Effector memory CD4-positive, alpha-beta T cell (primary cell): ENCODE measurements around the gene P3H2.

Experiments
- DNase-seq, 3 donors: peaks; one replicate each; pipeline ENCODE4 v3.0.0-alpha.2; 2020
- H3K27ac ChIP-seq: 2 replicates; pipeline ENCODE4 v1.7.0; 2013; ENCODE audit warnings: mild to moderate bottlenecking, low read length, moderate library complexity; ENCODE audit not compliant: insufficient read depth, poor library complexity, severe bottlenecking
- H3K27me3 ChIP-seq: replicated peaks from 2 replicates; pipeline ENCODE4 v1.7.0; 2013; ENCODE audit warnings: mild to moderate bottlenecking, low read length; ENCODE audit not compliant: insufficient read depth, control insufficient read depth, poor library complexity, severe bottlenecking
- H3K36me3 ChIP-seq: 2 replicates; pipeline ENCODE4 v1.7.0; 2013; ENCODE audit warnings: mild to moderate bottlenecking, low read length, moderate library complexity; ENCODE audit not compliant: control insufficient read depth, insufficient read depth
- H3K4me1 ChIP-seq: 2 replicates; pipeline ENCODE4 v1.7.0; 2013; ENCODE audit warnings: low read length, mild to moderate bottlenecking; ENCODE audit not compliant: control insufficient read depth, insufficient read depth, poor library complexity, severe bottlenecking
- H3K4me3 ChIP-seq: 2 replicates; pipeline ENCODE4 v1.7.0; 2013; ENCODE audit warnings: low read length, low read depth, mild to moderate bottlenecking; ENCODE audit not compliant: insufficient read depth, poor library complexity, severe bottlenecking
- H3K9me3 ChIP-seq: 2 replicates; pipeline ENCODE4 v1.7.0; 2013; ENCODE audit warnings: mild to moderate bottlenecking, low read length, moderate library complexity; ENCODE audit not compliant: control insufficient read depth

The P3H2 gene

DNA sequence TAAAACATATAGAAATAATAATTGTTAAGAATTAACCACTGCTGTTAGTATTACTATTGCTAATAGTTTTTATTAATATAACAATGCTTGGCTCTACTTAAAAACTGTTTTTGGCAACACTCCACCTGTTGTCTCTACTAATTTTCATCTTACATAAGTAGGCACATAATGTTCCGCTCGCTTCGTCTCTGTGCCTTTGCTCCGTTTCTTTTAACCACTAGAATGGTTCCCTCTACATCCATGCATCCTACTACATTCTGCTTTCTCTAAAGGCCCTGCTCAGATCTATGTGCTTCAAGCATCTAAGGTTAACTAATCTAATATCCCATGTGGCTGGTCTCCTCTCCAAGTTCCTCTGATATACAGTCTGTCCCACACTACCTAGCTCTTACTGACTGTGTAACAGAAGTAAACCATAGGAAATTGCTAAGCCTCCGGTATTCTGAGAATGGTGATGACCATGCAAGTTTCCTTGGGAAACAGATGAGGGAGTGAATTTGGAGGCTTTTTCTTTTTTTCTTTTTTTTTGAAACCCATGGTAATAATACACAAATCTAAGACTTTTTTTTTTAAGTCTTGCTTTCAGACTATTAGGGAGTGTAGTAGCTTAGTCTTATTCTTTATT lies 138.3 kb downstream of the P3H2 start:
- H3K27ac ChIP-seq: no peak overlapping the region
- no peaks in the 10 kb centered on the region for H3K36me3 ChIP-seq
- H3K27me3 ChIP-seq: no peaks in the 10 kb centered on the region

DNA sequence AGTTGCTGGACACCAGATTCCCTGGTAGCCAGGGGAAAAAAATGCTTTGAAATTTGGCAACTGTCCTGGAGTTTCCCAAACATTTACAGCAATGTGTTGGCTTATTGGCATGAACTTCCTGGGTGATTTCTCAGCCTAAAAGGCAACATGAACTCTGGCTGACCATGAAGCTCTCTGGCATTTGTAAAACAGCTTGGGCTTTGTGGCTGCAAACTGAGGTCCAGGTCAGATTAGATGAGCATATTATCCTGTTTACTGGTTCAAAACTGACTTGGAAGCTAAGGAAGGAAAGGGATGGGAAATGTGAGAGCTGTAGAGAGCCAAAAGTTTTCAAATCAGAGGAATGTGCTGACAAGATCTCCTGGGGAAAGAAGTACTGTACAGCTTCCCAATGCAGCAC lies 139.0 kb downstream of the P3H2 start:
- no peaks in the 10 kb centered on the region for H3K27me3 ChIP-seq
- no peak overlapping the region for H3K4me3 ChIP-seq
- H3K36me3 ChIP-seq: no peaks in the 10 kb centered on the region
- H3K27ac ChIP-seq: no peak overlapping the region
- H3K4me1 ChIP-seq: no peaks in the 10 kb centered on the region
- no peaks in the 10 kb centered on the region for H3K9me3 ChIP-seq
- no peak for DNase-seq

More for the DNA sequence above, 138.3 kb downstream of the P3H2 start:
- no peak for DNase-seq
- no peak overlapping the region for H3K4me3 ChIP-seq
- no peaks in the 10 kb centered on the region for H3K4me1 ChIP-seq
- no peaks in the 10 kb centered on the region for H3K9me3 ChIP-seq

- no peak overlapping the region for H3K27ac ChIP-seq
- H3K9me3 ChIP-seq: no peaks in the 10 kb centered on the region
- DNase-seq: no peak
- no peaks in the 10 kb centered on the region for H3K36me3 ChIP-seq
- H3K4me3 ChIP-seq: no peak overlapping the region
- no peaks in the 10 kb centered on the region for H3K4me1 ChIP-seq
- H3K27me3 ChIP-seq: no peaks in the 10 kb centered on the region
These were observed 141.9 kb downstream of the P3H2 start for GRCh38 chr3:189978753-189979152.

- Histone ChIP-seq H3K27me3 (no peaks in the 10 kb centered on the region), H3K9me3 (no peaks in the 10 kb centered on the region), H3K36me3 (no peaks in the 10 kb centered on the region), H3K4me3 (no peak overlapping the region), H3K4me1 (no peaks in the 10 kb centered on the region), H3K27ac (no peak overlapping the region)
- no peak for DNase-seq
These were observed 143.5 kb downstream of the P3H2 start for GRCh38 chr3:189977174-189977573.

- Histone ChIP-seq H3K36me3 (no peaks in the 10 kb centered on the region), H3K4me1 (no peaks in the 10 kb centered on the region), H3K9me3 (no peaks in the 10 kb centered on the region), H3K27ac (no peak overlapping the region), H3K4me3 (no peak overlapping the region), H3K27me3 (no peaks in the 10 kb centered on the region)
- no peak for DNase-seq
These were observed 145.2 kb downstream of the P3H2 start for GRCh38 chr3:189975391-189975990.

- Histone ChIP-seq H3K27ac (no peak overlapping the region), H3K4me1 (no peaks in the 10 kb centered on the region), H3K36me3 (no peaks in the 10 kb centered on the region), H3K4me3 (no peak overlapping the region), H3K9me3 (no peaks in the 10 kb centered on the region), H3K27me3 (no peaks in the 10 kb centered on the region)
- DNase-seq: no peak
These were observed 146.3 kb downstream of the P3H2 start for GRCh38 chr3:189974359-189974758.

DNA sequence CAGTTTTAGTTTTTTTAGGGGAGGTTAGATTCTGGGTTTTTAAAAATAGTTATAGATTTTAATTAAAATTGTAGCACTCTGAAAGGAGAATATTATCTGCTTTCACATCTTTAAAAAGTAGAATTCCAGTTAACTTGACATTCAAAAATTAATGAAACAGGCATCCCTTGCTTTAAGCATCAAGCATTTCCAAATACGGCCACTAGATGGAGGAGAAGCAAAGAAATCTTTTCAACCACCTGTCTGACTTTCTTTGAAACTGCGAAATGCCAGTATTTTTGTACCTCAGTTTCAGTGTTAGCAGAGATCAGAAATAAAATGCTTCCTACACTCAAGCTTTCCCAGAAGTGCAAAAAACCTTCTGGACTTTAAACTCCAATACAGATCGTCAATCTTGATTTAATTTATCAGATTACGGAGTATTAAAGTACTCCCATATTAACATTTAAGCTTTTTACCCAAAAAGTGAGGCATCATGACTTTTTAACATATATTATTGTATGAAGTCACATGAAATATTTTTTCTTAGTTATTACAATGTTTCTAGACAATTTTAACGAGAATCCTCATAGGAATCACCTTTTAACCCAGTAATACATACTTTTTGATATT lies 153.3 kb downstream of the P3H2 start:
- Histone ChIP-seq H3K4me3 (no peak overlapping the region), H3K27ac (no peak overlapping the region), H3K27me3 (no peaks in the 10 kb centered on the region), H3K9me3 (no peaks in the 10 kb centered on the region), H3K4me1 (no peaks in the 10 kb centered on the region), H3K36me3 (no peaks in the 10 kb centered on the region)
- no peak for DNase-seq

- Histone ChIP-seq H3K27me3 (no peaks in the 10 kb centered on the region), H3K4me1 (no peaks in the 10 kb centered on the region), H3K9me3 (no peaks in the 10 kb centered on the region), H3K36me3 (no peaks in the 10 kb centered on the region), H3K27ac (no peak overlapping the region), H3K4me3 (no peak overlapping the region)
- no peak for DNase-seq
These were observed 153.9 kb downstream of the P3H2 start for GRCh38 chr3:189966843-189967242.

GRCh38 chr3:189964623-189965332 lies 155.9 kb downstream of the P3H2 start:
- Histone ChIP-seq H3K4me1 (no peaks in the 10 kb centered on the region), H3K36me3 (no peaks in the 10 kb centered on the region), H3K27ac (no peak overlapping the region), H3K27me3 (no peaks in the 10 kb centered on the region), H3K4me3 (no peak overlapping the region), H3K9me3 (no peaks in the 10 kb centered on the region)
- DNase-seq: no peak

DNA sequence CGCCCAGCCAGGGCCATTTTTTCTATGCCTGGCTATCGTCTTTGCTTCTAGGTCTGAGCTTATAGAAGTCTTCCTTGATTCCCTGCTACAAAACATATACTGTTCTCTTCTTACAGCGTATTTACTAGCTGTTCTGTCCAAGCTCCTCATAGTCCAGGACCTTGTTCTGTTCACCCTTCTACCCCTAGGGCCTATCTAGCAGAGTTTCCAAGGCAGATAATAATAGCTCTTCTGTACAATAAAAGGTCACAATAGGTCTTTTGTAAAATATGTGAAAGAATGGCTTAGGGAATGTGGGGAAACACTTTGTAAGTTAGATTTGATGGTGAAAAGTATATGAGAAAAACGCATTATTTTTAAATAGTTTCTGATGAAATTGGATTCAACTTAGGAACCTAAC lies 158.2 kb downstream of the P3H2 start:
- H3K27ac ChIP-seq: no peak overlapping the region
- H3K27me3 ChIP-seq: no peaks in the 10 kb centered on the region
- DNase-seq: no peak

More for the DNA sequence above, 158.2 kb downstream of the P3H2 start:
- Histone ChIP-seq H3K4me1 (no peaks in the 10 kb centered on the region), H3K9me3 (no peaks in the 10 kb centered on the region), H3K36me3 (no peaks in the 10 kb centered on the region), H3K4me3 (no peak overlapping the region)
